IPS-NIHi7 (cell line): Measurements from ENCODE around the gene NPM1.
"Not testable (repeated sequence)": the region's sequence is repeated elsewhere in the genome, so short reads cannot be mapped to it uniquely, and the experiment has no call there.

Experiments used
- DNase-seq: peaks from one replicate; pipeline ENCODE4 v3.0.0; 2012; ENCODE audit warnings: mixed read lengths; ENCODE audit errors: extremely low spot score

Gene NPM1

GRCh38 chr5:171386006-171386671 is 1.5 kb upstream of the NPM1 start:
- no peak for DNase-seq

- peak; percentile 29 for DNase-seq
Observed at GRCh38 chr5:171386861-171387344, 746 bp upstream of the NPM1 start.

- DNase-seq: peak; percentile 54
Observed at GRCh38 chr5:171387970-171388815, 544 bp downstream of the NPM1 start.

- DNase-seq: no peak
Observed at GRCh38 chr5:171388816-171389168, 1.1 kb downstream of the NPM1 start.

- no peak for DNase-seq
Observed at GRCh38 chr5:171390883-171391677, 3.4 kb downstream of the NPM1 start.

- DNase-seq: no peak
Observed at GRCh38 chr5:171391996-171392577, 4.4 kb downstream of the NPM1 start.

GRCh38 chr5:171392585-171393159 is 5.0 kb downstream of the NPM1 start:
- DNase-seq: no peak

GRCh38 chr5:171395042-171395441 is 7.4 kb downstream of the NPM1 start:
- no peak for DNase-seq

GRCh38 chr5:171396583-171396982 is 8.9 kb downstream of the NPM1 start:
- not testable (repeated sequence) for DNase-seq

GRCh38 chr5:171397190-171397589 is 9.5 kb downstream of the NPM1 start:
- no peak for DNase-seq

GRCh38 chr5:171397599-171397998 is 9.9 kb downstream of the NPM1 start:
- DNase-seq: no peak

GRCh38 chr5:171398660-171399059 is 11.0 kb downstream of the NPM1 start:
- not testable (repeated sequence) for DNase-seq

GRCh38 chr5:171400169-171400568 is 12.5 kb downstream of the NPM1 start:
- no peak for DNase-seq

- DNase-seq: no peak
Observed at GRCh38 chr5:171401167-171401947, 13.7 kb downstream of the NPM1 start.

GRCh38 chr5:171402751-171403150 is 15.1 kb downstream of the NPM1 start:
- DNase-seq: not testable (repeated sequence)

GRCh38 chr5:171405615-171406014 is 18.0 kb downstream of the NPM1 start:
- DNase-seq: no peak

- DNase-seq: no peak
Observed at GRCh38 chr5:171407234-171407633, 19.6 kb downstream of the NPM1 start.

GRCh38 chr5:171409164-171410136 is 21.8 kb downstream of the NPM1 start:
- no peak for DNase-seq

GRCh38 chr5:171410181-171410580 is 22.5 kb downstream of the NPM1 start:
- DNase-seq: no peak
